HUES6 (cell line): Measurements from ENCODE around the gene TMSB4Y.

Source experiments
- H3K27ac ChIP-seq: 2 replicates; pipeline ENCODE4 v1.7.0; 2013; ENCODE audit warnings: low read depth, mild to moderate bottlenecking, low read length, inconsistent platforms
- H3K27me3 ChIP-seq: 2 replicates; pipeline ENCODE4 v1.6.1; 2013; ENCODE audit warnings: low read length; ENCODE audit not compliant: control insufficient read depth, insufficient read depth
- H3K36me3 ChIP-seq: 2 replicates; pipeline ENCODE4 v1.6.1; 2013; ENCODE audit warnings: low read length; ENCODE audit not compliant: control insufficient read depth, insufficient read depth
- H3K4me1 ChIP-seq: 2 replicates; pipeline ENCODE4 v1.6.1; 2013; ENCODE audit warnings: low read length; ENCODE audit not compliant: control insufficient read depth, insufficient read depth
- H3K4me3 ChIP-seq: 2 replicates; pipeline ENCODE4 v1.5.1; 2013; ENCODE audit warnings: low read depth, low read length
- H3K9ac ChIP-seq: one replicate; pipeline ENCODE4 v1.6.1; 2013; ENCODE audit warnings: mild to moderate bottlenecking, low read length
- H3K9me3 ChIP-seq: 2 replicates; pipeline ENCODE4 v1.6.1; 2013; ENCODE audit warnings: low read depth, low read length; ENCODE audit not compliant: control insufficient read depth, insufficient read depth

TMSB4Y gene

DNA sequence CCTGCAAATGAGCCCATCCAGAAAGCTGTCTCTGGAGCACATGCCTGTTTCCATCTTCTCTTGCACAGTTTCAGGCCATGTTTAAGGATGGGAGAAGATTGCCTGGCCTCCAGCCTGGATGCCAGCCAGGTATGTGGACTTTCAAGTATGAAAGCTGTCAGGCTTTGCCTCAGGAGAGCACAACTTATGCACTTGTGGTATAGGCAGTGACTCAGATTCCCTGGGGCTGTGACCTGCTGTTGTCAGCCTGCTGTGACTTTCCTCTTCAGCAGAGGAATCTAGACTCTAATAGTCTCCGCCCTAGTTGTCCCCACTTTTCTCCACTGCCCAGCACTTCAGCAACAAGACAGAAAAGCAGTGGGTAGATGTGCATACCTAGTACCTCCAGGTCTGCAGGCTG is 51.0 kb downstream of the TMSB4Y start:
- no peaks in the 10 kb centered on the region for H3K4me1 ChIP-seq
- no peak overlapping the region for H3K4me3 ChIP-seq
- no peak overlapping the region for H3K27ac ChIP-seq
- no peaks in the 10 kb centered on the region for H3K36me3 ChIP-seq
- no peaks in the 10 kb centered on the region for H3K27me3 ChIP-seq
- no peaks in the 10 kb centered on the region for H3K9me3 ChIP-seq
- H3K9ac ChIP-seq, result no peak overlapping the region
